ENCODE results near the gene MCRIP1.
"Not testable (repeated sequence)": the region's sequence is repeated elsewhere in the genome, so short reads cannot be mapped to it uniquely, and the experiment has no call there.

The MCRIP1 gene

DNA sequence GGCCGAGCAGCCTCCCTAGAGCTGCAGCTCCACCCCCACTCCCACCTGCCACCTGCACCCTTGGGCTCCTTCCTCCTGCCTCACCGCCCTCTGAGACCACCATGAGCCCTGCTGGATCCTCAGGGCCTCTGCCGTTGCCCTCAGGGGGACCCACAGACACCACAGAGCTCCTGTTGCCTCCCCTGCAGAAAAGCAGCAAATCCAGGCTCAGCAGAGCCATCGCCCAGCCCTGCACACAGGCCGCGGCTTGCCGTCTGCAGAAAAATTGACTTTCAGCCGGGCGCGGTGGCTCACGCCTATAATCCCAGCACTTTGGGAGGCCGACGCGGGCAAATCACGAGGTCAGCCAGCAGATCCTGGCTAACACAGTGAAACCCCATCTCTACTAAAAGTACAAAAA lies 8.8 kb upstream of the MCRIP1 start:
- in situ Hi-C loops (cut with MboI; ENCODE audit: low sequenced_read_pairs) = no loop called here

DNA sequence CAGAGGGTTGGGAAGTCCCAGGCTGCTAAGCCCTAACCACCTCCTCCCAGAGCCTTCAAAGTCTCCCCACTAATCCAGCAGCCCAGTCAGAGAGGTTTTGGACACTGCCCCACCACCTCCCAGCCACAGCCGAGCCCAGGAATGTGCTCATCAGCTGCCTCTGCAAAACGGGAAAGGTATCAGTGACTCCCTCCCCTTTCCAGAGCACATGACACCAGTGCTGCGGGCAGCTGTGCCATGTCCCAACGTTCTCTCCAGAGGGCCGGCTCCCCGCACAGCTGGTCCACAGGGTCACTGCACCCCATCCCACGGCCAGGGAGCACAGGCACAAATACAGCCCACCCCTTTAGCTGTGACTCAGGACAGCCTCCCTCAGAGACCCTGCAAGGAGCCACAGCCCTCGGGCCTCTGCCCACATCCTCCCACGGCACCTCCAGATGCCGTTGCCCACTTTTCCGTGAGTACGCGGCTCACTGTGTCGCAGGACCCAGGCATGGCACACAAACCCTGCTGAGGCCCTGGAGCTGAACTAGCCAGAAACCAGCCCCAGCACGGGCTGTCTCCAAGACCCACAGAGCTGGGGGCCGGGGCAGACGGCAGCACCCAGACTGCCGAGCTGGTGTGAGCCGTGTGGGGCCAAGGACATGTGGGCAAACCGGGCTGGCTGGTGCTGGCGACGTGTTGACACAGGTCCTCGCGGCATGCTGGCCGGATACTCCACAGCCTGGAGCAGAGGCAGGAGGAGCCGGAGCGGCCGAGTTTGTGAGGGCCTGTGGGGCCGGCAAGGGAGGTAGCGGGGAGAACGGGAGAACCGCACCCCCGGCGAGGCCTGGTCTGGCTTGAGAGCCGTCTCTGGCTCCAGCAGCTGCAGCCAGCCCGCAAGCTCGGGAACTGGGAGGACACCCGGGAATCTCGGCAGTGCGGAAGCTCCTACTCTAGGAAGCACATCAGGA lies 8.0 kb upstream of the MCRIP1 start:
- in situ Hi-C loops (cut with MboI; ENCODE audit: low sequenced_read_pairs) = no loop called here

DNA sequence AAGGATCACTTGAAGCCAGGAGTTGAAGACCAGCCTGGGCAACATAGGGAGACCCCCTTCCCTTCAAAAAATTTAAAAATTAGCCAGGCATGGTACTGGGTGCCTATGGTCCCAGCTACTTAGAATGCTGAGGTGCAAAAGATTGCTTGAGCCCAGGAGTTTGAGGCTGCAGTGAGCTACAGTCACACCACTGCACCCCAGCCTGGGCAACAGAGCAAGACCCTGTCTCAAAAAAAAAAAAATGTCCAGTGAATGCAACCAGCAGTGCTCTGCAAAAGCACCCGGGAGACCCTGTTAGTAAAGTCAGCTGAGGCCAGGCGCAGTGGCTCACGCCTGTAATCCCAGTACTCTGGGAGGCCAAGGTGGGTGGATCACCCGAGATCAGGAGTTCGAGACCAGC lies 7.0 kb upstream of the MCRIP1 start:
- in situ Hi-C loops (cut with MboI; ENCODE audit: low sequenced_read_pairs) = not testable (repeated sequence)

DNA sequence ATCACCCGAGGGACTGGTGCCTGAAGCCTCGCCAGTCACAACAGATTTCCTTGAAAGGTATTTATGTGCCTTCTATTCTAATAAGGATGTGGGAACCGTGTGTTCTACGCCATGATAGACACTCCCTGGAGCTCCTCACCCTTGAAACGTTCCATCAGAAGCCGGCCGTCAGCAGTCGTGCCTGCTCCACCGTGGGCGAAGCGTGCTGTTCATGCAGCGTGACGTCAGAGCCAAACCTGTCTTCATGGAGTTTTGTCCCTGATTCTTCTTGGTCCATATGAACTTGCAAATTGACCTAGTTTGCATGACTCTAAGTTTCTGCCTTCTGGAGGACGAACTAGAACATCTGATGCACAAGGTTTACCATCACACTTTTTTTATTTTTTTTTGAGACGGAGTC lies 6.2 kb upstream of the MCRIP1 start:
- in situ Hi-C loops (cut with MboI; ENCODE audit: low sequenced_read_pairs) = no loop called here

DNA sequence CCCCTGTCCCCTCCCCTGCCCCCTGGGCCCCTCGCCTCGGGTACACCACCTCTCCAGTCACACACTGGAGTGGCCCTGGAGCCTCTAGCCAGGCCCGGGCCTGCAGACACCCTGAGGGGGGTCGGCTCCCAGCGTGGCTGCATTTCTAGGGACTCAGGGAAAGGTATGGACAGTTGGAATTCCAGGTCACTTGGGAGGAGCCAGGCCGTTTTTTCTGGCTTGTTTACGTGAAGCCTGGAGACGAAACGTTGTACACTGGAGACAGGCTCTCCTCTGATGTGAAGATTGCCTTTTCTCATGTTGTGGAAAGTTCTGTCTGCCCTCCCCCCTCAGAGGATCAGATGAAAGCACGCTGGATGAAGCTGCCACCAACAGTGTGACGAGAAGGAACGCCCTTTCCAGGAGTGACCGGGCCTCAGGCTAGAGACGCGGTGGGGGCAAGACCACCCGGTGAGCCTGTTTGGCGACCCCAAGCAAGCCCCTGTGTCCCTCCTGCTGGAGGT lies 5.7 kb upstream of the MCRIP1 start:
- in situ Hi-C loops (cut with MboI; ENCODE audit: low sequenced_read_pairs) = no loop called here

DNA sequence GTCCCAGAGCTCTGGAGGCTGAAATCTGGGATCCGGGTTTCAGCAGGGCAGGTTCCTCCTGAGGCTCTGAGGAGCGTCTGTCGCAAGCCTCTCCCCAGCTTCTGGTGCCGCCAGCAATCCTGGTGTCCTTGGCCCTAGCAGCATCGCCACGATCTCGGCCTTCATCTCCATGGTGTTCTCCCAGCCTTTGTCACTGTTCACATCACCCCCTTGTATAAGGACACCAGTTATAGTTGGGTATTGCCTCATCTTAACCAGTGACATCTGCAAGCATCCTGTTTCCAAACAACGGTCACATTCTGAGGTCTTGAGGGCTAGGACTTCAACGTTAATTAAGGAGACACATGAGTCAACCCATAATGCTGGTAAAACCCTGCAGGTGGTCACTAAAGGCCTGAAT lies 4.5 kb upstream of the MCRIP1 start:
- in situ Hi-C loops (cut with MboI; ENCODE audit: low sequenced_read_pairs) = no loop called here

DNA sequence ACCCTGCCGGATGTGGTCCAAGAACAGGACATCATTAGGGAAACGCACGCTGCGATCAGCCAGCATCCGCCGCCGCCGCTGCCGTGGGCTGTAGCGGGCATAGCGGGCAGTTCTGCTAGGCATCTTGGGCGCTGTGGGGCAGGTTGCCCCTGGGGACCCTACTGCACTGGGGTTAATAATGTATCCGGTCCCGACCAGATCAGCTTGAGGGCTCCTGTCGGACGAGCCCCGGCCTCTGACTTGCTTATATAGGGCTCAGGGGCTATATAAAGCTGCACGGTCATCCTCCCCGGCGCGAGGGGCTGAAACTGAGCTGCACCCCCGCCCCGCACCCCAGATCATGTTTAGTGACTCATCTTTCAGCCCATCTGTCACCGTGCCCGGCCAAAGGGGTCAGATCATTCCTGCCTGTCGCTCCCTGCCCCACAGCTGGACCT lies 1.8 kb upstream of the MCRIP1 start, which contains the start of gene PPP1R27:
TSS of gene PPP1R27 (minus strand) at position 220 of the 437 bp plus-strand sequence. CDS start at position 123, 97 bp downstream.
- in situ Hi-C loops (cut with MboI; ENCODE audit: low sequenced_read_pairs) = no loop called here

DNA sequence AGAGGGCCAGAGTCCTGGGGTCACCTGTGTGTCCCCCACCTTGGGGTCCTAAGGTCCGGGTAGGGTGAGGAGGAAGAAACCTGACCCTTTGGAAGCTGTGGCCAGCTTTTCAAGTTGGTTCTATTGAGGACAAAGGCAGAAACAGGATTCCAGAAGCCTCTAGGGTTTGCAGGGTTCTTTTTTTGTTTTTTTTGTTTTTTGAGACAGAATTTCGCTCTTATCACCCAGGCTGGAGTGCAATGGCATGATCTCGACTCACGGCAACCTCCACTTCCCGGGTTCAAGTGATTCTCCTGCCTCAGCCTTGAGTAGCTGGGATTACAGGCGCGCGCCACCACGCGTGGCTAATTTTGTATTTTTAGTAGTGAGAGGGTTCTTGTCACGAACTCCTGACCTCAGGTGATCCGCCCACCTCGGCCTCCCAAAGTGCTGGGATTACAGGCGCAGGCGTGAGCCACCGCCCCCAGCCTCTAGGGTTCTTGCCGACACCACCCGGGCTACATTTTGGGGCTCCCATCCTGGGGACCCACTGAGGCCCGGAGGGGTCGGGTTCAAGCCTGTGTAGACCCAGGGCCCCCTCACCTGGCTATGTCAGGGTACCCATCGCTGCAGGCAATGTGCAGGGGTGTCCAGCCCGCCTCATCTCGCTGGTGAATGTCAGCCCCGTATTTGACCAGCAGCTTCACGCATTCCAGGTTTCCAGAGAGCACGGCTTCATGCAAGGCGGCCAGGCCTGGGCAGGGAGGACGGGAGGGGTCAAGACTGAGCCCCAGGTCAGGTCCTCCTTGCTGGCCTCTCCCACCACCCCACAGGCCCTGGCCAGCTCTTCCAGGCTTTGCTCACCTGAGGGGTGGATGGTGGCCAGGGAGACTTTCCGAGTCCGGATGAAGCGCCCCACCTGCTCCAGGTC lies 1.1 kb upstream of the MCRIP1 start:
- in situ Hi-C loops (cut with MboI; ENCODE audit: low sequenced_read_pairs) = no loop called here

DNA sequence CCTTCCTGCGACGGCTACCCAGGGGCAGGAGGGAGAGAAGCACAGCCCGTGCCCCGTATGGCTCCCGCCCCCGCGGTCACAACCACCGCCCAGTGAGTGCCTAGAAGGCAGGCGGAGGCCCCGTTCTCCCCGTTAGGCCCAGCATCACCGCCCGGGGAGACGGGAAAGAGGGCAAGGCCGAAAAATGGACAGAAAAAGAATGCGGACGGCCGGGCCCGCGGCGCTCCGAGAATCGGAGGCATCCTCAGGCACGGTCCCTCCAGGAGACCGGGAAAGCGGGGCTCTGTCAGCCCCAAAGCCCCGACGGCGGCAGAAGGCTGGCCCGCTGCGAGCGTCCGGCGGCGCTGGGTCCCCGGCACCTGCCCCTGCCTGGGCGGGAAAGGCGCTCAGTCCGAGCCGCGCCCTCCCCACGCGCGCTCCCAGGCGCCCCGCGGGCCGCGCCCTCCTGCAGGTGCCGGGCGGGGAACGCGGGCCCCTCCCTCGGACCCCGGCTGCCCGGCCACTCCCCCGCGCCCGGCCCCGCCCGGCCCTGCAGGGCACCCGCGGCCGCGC lies 407 bp downstream of the MCRIP1 start:
- in situ Hi-C loops (cut with MboI; ENCODE audit: low sequenced_read_pairs) = no loop called here

DNA sequence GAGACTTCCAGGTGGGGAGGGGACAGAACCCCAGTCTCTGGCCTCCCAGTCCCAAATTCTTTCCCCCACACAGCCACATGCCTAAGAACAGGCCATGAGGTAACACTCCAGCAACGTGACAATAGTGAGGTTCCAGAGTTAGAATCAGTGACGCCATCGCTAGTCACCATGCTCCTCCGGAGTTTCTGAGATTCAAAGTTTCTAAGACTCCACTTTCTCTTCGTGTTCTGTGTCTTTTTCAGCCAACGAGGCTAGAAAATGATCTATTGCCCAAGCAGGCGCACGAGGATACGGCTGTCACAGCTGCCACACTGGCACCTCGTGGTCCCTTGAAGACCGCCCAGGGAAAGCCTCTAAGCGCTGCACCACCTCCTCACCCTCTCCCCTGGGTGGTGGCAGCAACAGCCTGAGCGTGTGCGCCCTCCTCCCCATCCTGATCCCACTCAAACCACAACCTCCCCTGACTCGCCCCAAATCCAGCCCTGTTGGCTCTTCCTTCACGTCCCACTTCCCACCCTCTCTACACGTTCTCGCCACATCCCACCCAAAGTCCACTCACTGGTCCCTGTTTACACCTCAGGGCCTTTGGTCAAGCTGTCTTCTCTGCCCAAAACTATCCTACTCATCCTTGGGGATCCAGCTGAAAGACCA lies 1.0 kb downstream of the MCRIP1 start:
- in situ Hi-C loops (cut with MboI; ENCODE audit: low sequenced_read_pairs) = no loop called here

DNA sequence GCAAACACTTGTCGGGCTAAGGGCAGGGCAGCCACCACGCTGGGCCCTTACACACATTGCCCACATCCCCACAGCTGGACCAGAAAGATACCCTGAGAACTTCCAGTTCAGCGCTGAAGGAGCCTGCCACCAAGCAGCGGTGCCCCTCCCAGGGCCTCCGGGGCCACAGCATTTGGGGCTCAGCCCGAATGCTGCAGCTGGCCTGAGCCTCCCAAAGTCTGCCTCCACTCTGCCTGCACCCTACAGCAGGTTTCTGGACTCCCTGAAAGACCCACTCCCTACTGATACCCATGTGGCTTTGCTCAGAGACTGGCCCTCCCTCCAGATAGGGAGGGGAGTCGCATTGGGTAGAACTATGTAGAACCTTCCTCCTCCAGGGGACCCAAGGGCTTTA lies 1.5 kb downstream of the MCRIP1 start:
- in situ Hi-C loops (cut with MboI; ENCODE audit: low sequenced_read_pairs) = no loop called here

DNA sequence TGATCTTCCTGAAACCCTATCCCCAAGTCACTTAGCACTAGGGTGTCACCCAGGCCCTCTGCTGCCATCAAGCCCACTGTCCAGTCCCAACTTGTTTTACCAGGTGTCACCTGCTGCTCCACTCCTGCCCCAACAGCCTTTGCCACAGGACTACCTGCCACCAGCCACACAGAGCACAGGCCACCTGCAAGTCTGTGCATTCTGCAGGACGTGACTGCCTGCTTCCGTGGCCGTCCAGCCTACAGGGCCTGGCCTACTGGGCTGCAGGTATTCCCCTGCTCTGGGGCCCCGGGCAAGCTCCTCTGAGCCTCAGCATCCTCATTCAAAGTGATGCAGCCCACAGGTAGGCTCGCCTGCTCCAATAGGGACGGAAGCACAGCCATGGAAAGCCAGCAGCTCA lies 3.2 kb downstream of the MCRIP1 start:
- in situ Hi-C loops (cut with MboI; ENCODE audit: low sequenced_read_pairs) = no loop called here

DNA sequence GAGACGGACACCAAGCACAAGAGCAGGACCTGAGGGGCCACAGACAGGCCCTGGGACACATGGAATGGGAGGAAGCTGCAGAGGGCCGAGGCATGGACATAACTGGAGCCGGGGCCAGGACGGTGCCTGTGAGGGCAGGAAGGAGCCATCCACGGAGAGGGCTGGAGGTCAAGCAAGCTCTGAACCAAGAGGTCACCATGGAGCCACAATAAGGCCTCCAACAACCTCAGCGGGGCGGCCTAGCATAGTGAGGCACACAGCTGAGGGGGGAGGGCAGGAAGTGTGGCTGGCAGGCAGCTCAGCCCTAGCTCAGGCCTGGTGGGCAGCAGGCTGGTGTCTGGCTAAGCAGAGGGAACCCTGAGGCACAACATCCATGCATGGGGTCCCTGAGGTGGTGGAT lies 4.4 kb downstream of the MCRIP1 start:
- in situ Hi-C loops (cut with MboI; ENCODE audit: low sequenced_read_pairs) = no loop called here

DNA sequence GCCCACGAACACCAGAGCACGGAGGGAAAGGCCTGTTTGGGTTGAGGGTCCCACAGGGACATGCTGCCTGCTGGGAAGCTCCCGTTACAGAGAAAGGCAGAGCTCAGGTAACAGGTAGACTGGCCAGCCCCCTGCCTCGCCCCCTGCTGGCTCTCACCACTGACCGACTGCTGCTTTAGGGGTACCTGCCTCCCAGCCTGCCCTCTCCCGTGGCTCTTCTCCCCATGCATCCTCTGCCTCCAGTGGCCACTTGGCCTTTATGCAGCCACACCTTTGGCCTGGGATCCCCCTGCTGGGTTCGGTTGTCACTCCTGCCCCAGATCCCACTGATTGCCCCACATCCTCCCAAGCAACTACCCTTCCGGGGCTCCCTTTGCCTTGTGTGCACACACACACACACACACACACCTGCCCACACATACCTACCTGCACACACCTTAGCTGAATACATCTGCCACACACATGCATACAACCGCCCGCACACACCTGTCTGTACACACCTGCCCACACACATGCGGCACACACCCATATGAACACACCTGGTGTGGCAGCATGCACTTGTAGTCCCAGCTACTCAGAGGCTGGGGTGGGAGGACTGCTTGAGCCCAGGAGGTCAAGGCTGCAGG lies 7.1 kb downstream of the MCRIP1 start:
- in situ Hi-C loops (cut with MboI; ENCODE audit: low sequenced_read_pairs) = no loop called here

DNA sequence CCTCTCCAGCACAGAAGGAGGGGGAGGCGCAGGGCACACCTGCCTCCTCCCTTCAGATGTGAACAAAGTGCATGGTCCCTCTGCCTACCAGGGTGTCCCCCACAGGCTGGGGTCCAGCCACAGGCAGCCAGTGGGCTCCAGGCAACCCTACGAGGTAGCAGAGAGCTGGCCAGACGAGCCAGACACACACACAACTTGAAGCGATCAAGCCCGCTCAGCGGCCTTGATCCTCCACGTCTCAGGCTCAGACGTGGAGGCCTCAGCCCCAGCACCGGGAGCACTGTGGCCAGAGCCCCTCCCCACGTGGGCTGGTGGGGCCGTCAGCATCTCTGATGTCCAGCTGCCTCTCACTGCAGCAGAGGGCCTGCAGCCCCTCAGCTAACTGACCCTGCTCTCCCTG lies 8.5 kb downstream of the MCRIP1 start:
- in situ Hi-C loops (cut with MboI; ENCODE audit: low sequenced_read_pairs) = no loop called here

DNA sequence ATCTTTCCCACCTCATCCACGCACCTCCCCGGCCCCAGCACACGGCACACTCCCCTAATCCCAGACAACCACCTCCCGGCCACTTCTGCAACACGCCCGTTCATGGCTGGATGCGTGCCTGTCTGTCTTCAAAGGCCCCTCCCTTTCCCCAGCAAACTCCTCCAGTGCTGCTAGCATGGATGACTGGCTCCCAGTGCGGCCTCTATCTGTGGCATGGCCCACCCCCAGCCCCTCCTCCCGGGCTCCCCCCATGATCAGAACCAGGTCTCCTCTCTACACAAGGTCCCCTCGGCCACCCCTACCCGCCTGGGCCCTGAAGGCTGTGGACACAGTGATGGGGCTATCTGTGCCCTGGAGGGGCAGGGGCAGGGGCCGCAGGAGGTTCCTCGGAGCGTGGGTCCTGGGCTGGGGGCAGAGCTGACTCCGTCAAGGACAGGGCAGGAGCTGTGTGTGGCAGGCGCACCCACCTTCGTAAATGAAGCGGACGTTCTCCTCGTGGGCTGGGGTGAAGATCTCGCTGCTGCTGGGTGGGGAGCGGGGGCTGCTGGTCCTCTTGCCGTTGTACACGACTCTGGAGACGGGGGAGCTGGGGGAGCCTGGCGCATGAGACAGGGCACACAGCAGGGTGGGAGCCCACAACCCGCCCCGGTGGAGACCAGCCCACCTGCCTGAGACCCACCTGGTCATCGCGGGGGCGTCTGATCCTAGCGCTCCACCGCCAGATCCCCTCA lies 9.1 kb downstream of the MCRIP1 start:
- in situ Hi-C loops (cut with MboI; ENCODE audit: low sequenced_read_pairs) = no loop called here

DNA sequence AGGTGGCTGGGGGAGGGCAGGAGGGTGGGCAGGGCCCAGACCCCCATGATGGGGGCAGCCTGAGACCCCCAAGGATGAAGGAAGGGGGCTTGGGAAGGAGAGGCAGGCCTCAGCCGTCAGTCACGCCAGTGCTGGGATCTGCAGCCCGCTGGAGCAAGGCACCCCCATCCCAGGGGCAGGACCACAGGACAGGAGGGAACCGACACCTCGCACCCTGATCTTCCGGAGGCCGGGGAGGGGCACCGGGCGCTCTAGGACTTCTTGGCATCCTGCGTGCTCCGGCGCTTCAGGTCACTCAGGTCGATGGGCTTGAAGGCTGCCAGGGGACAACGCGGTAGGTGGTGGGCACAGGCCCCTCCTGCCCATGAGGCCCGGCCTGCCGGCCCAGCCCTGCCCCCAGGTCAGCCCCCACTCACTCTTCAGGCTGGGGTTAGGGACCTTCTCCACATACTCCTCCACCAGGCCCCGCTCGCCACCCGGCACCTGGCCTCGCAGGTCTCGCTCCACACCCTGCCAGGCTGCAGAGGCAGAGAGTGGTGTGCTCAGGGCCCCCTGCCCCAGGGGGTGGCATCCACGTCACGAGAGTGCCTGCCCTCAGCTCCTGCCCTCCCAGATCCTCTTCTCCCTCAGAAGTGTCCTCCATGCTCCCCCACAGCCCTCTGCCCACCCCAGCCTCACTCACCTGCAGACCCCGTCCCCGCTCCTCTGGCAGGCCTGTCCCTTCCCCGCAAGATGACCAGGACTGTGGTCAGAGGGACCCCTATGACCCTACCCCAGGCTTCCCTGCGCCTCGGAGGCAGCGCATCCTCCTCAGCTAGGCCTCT lies 9.9 kb downstream of the MCRIP1 start:
- in situ Hi-C loops (cut with MboI; ENCODE audit: low sequenced_read_pairs) = no loop called here

DNA sequence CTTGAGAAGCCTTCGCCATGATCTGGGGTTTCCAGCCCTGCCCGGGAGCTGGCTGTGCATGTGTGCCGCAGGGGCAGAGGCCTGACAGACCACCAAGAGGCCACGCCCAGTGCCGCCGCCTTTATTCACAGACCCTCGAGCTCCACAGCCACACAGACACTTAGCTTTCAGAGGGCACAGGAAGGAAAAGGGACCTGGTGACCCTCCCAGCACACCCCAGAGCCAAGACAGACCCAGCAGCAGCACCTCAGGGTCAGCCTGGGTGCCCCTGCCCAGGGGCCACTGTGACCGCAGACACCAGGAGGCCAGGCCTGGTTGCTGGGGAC lies 10.8 kb downstream of the MCRIP1 start:
- in situ Hi-C loops (cut with MboI; ENCODE audit: low sequenced_read_pairs) = no loop called here
